GM21528 (cell line): ENCODE measurements around the gene CMSS1.

ENCODE experiments used
- ATAC-seq: cut with Tn5 transposase; IDR thresholded peaks from one replicate; pipeline ENCODE4 v1.9.1; 2021; ENCODE audit warnings: mild to moderate bottlenecking, moderate library complexity; ENCODE audit not compliant: unreplicated experiment, low FRiP score

Gene CMSS1

DNA sequence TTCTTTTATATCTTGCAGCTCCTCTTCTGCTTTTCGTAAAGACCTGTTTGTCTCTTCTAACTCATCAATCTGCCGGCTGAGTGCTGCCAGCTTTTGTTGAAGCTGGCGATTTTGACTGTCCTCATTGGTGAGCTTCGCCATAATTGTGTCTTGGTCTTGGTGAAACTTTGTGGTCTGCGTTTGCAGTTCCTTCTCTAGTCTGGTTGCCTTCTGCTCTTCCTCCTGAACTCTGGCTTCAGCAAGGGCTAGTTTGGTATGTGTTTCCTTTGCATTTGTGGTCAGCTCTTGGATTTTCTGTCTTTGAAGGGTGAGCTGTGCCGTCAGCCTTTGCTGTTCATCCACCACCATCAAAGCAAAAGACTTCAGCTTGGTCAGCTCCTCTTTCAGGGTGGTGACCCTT, 32.9 kb downstream of the CMSS1 start:
- no peak for ATAC-seq

DNA sequence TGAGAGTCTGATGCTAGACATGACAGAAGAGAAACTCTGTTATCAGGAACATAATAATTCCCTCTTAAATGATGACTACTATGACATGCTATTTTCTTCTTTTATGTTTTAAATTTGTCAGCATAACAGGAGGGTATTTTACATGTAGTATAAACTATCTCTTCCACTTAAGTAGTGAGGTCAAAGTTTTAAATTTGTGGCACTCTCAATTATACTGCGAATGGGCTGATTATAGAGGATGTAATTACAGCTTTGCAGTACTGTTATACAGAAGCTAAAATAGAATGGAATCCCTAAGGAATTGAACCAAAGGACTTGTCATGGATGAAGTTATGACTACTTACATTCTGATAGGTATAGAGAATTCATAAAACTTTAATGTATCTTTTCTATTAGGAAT, 34.3 kb downstream of the CMSS1 start:
- no peak for ATAC-seq

DNA sequence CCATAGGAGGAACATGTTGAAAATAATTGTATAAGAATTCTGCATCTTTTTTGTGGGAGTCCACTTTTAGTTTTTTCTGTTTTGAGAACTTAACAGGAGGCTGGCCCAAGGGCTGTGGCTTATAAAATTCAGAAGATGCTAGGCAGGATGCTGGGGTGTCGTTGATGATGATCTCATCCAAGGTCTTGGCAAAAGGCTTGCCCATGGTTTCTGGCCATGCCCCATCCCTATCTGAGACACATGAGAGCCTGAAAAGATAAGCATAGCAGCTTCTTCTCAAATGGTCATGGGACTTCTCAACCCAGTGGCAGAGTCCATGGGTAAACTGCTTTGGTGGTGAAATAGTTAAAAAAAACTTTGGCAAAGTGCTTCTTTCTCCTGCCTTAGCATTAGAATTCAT, 35.2 kb downstream of the CMSS1 start:
- no peak for ATAC-seq

DNA sequence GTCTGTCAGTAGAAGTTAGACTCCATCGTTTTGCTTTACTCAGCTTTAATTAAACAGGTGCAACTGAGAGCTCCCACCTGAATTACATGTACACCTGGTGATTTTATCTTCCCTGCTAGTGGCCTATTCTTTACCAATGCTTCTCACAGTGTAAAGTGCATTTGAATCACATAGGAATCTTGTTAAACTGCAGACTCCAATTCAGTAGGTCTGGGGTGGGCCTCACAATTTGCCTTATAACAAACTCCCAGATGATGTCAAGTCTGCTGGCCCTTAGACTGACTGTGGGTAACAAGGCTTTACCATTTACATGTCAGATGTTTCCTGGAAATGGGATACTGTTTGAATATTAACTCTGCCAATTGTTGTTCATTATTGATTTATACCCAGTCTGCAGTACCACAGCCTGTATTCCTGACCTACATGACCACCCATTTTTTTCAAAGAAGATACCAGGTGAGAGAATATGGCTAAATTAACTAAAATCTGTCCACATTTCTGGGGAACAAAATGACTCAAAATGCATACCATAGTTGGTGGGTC, 37.2 kb downstream of the CMSS1 start:
- no peak for ATAC-seq

DNA sequence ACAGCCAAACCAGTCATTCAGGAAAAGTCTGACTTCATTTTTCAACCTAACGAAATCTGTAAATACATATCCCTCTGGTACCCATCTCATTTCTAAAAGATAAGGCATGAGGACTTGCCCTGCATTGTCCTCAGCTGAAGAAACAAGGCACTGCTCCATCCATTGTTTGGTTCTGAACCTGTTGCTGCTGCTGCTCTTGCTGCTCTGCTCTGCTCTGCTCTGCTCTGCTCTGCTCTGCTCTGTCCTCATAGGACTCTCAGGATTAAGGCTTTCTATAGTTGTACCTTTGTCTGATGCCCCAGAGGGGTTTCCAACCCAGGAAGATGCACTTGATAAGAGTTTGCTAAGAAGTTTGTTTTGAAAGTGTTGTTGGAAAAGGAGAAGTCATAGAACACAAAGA, 38.2 kb downstream of the CMSS1 start:
- ATAC-seq = no peak

DNA sequence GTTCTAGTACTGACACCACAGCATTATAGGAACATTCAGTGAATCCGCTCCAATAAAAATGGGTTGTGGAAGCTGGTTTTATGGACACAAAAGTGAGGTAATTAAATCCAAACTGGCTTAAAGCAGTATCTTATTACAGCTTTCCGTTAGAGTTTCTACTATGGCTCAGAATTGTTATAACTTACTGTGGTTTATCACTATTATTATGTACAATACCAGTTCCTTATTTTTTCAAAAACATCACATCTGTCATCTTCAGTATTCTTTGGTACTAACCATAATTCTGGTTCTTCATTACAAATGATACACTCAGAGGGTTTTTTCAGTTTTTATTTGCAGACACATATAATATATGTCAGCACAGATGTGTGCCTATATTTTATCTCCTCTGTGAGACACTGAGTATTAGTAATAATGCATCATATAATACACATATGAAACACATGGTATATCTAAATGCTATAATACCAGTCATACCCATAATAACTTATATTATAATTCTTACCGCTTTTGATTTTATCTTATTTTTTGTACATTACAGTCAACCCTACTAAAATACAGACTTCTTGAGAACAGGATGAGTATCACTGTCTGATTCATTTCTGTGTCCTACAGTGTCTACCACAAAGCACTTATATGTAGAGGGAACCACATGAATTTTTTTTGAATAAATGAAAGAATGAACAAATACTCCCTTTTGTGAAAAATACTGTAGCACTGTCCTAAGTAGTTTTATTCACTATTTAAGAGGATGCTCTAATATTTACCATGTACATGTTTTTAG, 39.0 kb downstream of the CMSS1 start:
- no peak for ATAC-seq

DNA sequence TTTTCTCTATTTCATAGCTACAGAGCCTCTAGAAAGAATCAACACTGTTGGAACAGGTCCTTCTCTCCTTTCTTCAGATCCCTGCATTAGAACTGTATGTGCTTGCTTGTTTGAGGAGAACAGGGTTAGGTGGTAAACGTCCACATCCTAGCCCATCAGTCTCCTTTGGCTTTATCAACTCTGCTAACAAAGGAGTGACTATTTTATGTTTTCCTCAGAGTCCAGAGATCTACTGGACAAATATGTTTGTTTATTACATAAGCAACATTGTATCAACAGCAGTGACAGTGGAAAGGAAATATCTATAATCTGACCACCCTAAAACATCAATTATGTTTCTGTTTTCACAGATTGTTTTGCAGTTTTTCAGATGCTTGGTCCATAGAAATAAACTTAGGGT, 39.6 kb downstream of the CMSS1 start:
- no peak for ATAC-seq

DNA sequence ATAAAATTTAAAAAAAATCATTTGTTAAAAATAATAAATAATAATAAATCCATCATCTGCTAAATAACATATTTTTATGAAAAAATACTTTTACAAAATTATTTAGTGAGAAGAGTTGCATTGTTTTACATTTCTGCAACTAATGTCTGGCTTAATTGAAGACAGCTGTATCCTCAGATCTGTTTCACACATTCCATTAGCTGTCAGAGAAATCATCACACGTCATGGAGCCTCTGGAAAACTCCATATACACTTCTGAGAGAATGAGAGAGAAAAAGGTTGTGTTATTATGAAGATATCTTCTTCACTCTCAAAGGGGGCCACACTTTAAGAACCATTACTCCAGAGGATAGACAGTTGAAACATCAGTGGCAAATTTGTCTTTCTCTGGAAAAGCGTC, 40.8 kb downstream of the CMSS1 start:
- ATAC-seq = no peak

DNA sequence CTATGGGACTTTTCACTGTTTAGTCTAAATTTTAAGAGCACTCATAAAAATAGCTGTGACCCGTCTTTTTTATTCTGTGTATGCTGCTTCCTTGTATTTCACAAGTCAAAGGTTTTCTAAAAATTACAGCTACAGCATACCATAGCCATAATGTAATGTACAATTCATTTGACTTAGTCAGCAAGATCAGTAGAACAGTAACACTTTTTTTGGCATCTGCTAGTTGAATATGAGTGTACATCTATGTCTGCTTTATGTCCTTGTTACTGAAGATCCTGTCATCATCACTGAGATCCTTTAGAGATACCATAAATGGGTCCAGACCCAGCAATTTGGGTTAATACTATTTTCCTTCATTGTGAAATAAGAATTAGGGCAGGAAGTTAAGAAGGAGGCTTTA, 42.2 kb downstream of the CMSS1 start:
- no peak for ATAC-seq

DNA sequence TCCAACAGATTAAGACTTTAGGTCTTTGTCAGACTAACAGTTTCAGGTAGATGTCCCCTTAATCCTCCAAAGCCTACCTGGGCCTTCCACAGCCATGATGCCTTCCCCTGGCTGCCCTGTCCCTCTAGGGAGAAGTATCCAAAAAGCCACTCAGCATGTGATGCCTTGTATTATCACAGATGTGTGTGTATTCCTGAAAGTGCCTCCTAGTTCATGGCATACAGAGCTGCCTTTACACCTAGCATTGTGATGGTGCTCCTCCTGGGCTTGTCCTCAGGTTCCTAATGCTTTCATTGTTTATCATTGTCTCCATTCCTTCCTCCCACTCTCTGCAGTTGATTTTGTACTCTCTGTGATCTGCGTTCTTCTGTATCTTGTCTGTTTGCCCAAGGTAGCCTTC, 43.6 kb downstream of the CMSS1 start:
- ATAC-seq = no peak

DNA sequence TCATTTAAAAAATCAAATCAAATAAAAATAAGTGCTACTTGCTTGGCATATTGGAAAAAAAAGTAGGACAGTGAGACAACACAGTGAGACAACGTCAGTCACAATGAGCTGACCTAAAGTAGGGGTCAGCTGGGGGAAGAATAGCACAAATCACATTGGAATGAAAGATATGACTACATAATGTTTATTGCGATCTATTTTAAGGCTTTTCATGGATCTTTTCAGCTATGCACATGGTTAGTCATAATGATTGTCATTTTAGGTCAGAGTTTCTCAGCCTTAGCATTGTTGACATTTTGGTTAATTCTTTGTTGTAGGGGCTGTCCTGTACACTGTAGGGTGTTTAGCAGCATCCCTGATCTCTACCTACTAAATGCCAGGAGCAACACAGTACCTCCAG, 44.5 kb downstream of the CMSS1 start:
- no peak for ATAC-seq

DNA sequence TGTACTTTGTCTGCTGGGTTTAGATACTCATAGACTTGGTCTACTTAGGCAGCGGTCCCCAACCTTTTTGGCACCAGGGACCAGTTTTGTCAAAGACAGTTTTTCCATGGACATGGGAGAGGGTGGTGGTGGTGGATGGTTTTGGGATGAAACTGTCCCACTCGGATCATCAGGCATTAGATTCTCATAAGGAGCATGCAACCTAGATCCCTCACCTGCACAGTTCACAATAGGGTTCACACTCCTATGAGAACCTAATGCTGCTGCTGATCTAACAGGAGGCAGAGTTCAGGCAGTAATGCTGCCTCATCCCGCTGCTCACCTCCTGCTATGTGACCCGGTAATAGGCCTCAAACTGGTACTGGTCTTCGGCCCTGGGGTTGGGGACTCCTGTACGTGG, 45.3 kb downstream of the CMSS1 start:
- ATAC-seq = no peak

DNA sequence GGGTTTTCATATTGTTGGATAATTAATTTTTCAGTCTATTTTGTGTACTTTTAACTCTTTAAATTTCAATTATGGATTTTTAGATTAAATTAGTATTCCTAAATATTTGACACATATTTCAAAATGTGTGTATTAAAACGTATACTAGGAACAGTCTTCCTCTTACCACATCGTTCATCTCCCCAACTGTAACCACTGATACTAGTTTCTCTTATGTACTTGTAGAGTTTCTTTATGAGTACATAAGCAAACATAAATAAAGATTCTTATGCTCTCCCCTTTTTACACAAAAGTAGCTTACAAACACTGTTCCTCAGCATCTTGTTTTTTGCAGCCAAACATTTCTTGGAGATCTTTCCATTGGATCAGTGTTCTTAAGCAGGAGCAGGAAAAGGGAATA, 45.9 kb downstream of the CMSS1 start:
- no peak for ATAC-seq

DNA sequence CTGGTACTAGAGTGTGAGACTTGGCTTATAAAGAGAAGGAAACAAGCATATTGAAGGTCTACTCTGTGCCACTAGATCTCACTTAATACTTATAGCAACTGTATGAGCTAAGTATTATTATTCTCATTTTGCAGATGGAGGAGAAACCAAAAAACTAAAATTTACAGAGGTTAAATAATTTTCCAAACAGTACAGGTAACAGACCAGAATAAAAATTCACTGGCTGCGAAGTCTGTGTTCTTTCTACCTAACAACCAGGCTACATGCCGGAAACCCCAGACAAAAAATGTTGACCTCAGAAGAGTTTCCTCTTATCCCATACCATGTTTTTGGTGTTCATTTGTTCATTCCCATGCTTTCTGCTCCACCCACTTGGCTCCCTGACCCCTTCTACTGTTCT, 46.6 kb downstream of the CMSS1 start:
- ATAC-seq = no peak

DNA sequence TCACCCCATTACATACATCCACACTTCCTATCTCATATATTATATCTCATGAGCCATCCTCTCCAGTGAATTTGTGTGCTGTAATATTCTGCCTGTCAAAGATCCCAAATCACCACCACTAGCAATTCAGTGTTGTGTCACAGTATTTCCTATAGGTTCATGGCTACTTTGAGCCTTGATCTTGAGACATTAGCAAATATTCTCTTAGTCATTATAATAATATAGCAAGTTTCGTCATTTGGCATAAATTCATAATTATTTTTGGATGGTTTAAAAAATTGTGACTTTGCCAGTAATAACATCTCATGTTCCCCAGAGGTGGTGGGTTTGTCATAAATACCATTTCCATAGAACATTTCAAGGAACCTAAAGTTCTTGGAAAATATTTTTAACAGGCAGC, 47.7 kb downstream of the CMSS1 start:
- ATAC-seq = no peak

DNA sequence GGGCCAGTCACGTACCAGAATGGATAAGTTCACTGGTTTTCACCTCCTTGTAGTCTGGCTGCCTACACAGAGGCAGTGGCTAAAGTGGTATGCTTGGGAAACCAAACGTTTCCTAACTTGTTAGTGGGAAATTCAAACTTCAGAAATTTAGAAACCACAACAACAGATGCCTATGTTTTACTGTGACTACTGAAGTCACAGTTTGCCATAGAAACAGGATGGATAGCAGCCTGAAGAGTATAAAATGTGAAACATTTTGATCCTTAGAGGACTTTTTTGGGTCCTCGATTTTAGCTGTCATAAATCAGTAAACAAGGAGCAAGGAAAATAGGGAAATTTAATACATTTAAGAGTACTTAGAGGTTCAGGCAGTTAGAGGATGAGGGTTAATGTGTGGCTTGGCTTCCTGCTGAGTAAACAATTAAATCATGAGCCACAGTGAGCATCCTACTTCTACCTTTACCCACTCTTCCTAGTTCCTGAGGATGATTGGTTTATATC, 48.6 kb downstream of the CMSS1 start:
- no peak for ATAC-seq

DNA sequence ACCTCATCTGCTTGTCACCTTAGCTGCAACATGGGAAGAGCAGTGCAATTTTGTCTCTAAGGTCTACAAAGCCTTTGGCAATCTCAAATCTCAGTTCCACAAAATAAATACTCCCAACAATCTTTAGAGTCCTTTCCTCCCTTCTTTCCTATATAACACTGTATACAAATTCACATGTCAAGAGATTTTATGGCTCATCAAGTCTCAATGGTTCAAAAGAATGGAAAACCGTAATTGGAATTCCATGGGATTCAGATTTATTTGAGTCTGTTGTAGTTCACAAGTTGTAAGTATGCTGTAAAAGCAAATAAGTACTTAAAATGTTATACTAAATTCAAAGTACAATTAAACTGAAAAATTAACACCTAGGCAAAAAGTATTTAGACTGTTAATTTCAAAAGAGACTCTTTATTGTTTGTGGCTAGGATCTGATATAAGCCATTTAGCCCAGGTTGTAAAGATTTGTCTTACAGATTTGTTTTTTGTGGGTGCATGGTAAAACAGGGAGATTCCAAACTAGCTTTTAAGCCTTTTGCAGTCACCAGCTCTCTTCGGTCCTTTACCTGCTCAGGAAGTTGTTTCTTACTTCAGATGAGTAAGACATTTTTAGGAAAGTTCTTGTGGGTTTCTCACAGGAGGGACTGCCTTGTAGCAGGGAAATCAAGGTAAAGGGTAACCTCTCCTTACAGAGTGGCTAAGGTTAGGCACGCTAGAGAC, 50.1 kb downstream of the CMSS1 start:
- no peak for ATAC-seq

DNA sequence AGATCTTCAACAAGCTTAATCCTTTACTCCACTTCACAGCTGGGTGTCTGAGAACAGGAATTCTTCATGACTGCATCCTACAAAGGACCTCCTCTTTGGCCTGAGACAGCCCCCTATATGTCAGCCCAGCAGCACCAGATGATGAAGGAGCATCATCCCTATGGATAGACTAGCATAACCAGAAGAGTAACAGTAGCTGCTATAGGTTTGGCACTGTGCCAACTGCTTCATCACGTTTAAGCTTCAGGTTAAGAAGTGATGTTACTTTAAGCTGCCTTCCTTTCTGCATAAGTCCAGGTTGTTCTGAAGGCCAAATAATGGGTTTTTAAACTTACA, 50.6 kb downstream of the CMSS1 start:
- ATAC-seq = no peak

DNA sequence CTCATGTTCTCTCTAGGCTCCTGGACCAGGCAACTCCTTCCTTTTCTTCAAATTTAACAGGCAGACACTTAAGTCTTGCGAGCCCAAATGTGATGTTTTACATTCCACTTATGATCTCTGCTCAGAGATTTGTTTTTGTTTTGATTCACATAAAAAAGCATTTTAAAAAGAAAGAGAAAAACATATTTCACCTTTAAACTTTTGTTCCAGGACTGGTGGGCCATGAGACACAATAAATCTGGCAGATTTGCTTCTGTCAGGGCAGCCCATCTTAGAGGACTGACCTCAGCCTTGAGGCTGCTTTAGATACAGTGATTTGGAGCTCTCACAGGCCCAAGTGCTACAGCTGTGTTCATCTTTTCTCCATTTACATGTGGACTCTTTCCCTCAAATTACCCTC, 52.0 kb downstream of the CMSS1 start:
- ATAC-seq = no peak

DNA sequence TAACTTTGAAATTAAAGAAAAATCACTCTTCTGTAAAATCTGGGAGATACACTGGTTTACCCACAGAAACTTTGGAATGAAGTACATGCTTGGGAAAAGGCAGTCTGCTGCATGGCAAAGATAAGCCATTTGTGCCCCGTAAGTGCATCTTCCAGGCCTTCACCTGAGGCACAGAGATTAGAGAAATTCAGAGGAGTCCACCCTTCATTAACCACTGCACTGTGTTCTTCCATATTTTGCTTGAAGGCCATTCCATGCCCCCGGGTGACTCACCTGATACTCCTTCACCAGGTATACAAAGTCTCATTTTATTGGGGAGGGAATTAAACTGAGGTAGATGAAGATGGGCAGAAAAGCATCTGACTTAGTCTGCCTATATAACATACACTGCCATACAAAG, 53.0 kb downstream of the CMSS1 start:
- ATAC-seq = no peak

DNA sequence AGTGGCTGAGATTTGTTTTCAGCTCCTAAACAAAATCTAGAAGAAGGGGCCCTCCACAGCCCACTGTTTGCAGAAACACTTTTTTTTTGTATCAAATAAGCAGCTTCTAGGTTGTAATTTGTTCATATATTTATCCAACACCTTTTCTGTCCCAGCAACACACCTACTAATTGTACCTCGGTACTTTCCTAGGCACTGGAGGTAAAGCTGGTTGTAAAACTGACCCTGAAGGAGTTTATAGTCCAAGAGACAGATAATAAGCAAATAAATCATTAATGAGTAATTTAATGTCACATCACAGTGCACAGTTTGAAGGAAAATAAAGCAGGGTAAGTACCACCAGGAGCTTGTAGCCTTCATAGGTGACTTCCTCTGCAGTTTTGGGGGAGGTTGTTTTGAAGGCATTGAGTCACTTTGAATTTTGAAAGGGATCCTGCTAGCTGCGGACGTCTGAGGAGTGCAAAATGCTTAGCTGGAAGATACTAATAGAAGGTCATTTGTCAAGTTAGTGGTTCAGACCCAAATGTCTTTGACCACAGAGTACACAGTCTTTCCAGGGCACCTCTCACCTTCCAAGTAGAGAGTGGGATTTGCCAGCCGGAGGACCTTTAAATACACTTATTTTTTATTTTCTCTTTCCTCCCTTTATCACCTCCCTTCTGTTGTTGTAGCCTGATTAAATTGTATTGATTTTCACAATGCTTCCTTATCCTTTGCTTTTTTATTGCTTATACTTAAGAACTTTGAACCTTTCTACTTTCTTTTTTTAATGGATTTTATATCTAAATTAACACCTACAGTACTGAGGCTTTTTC, 53.8 kb downstream of the CMSS1 start:
- ATAC-seq = no peak
